ENCODE data around the gene NDUFB3.
"Not testable (repeated sequence)": the region's sequence is repeated elsewhere in the genome, so short reads cannot be mapped to it uniquely, and the experiment has no call there.

The NDUFB3 gene

DNA sequence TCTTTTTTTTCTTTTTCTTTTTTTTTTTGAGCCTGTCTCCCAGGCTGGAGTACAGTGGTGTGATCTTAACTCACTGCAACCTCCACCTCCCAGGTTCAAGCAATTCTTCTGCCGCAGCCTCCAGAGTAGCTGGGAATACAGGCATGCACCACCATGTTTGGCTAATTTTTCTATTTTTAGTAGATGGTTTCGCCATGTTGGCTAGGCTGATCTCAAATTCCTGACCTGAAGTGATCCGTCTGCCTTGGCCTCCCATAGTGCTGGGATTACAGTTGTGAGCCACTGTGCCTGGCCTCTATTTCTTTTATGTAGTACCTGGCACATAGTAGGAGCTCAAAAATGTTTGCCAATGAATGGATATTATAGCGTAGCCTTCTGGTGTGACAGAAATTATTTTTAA lies 37.4 kb downstream of the NDUFB3 start:
- peaks cover 0 to 2% of the 10 kb centered on the region in 2 donors for H3K4me1 Mint-ChIP-seq (ENCODE audit: low read depth in 2 of 2)
- ATAC-seq (replicated peaks) (no peak), DNase-seq (no peak)
- no peaks in the 10 kb centered on the region for H3K9me3 Mint-ChIP-seq
- no peaks in the 10 kb centered on the region for H3K27me3 Mint-ChIP-seq
- no peaks in the 10 kb centered on the region for H3K36me3 Mint-ChIP-seq (ENCODE audit: insufficient read depth)
- H3K27ac Mint-ChIP-seq: no peak overlapping the region
- no peak overlapping the region for H3K4me3 Mint-ChIP-seq

DNA sequence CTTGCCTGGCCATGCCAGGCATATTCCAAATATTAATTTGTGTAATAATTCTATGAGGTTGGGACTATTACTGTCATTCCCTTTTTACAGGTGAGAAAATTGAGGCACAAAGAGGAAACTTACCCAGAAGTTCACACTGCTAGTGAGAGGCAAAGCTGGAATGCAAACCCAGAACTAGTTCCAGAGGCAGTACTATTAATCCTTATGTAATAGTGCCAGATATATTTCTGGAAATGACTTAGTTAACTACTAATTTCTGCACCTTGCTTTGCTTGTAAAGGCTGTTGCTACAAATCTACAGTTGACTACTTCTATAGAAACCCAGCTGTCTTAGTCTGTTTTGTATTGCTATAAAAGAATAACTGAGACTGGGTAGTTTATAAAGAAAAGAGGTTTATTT lies 38.8 kb downstream of the NDUFB3 start:
- H3K27ac Mint-ChIP-seq: no peak overlapping the region
- peaks cover 12 to 13% of the 10 kb centered on the region in 2 donors for H3K4me1 Mint-ChIP-seq (ENCODE audit: low read depth in 2 of 2)
- ATAC-seq (replicated peaks): no peak
- H3K27me3 Mint-ChIP-seq: no peaks in the 10 kb centered on the region
- H3K4me3 Mint-ChIP-seq: no peak overlapping the region
- H3K9me3 Mint-ChIP-seq: no peaks in the 10 kb centered on the region
- no peak for DNase-seq
- H3K36me3 Mint-ChIP-seq (ENCODE audit: insufficient read depth): peaks cover 14% of the 10 kb centered on the region

DNA sequence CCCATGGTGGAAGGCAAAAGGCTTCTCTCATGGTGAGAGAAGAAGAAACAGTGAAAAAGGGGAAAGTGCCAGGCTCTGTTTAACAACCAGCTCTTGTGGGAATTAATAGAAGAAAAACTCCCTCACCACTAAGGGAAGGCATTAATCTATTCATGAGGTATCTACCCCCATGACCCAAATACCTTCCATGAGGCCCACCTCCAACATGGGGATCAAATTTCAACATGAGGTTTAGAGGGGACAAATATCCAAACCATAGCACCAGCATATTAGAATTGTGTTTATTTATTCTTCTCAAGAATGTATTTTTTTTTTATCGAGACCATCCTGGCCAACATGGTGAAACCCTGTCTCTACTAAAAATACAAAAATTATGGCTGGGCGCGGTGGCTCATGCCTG lies 39.3 kb downstream of the NDUFB3 start:
- Mint-ChIP-seq H3K27ac (no peak overlapping the region), H3K9me3 (no peaks in the 10 kb centered on the region), H3K4me1 (ENCODE audit: low read depth in 2 of 2) (peaks cover 15 to 18% of the 10 kb centered on the region in 2 donors), H3K4me3 (no peak overlapping the region), H3K36me3 (ENCODE audit: insufficient read depth) (peaks cover 19% of the 10 kb centered on the region), H3K27me3 (no peaks in the 10 kb centered on the region)
- DNase-seq (no peak), ATAC-seq (replicated peaks) (no peak)

DNA sequence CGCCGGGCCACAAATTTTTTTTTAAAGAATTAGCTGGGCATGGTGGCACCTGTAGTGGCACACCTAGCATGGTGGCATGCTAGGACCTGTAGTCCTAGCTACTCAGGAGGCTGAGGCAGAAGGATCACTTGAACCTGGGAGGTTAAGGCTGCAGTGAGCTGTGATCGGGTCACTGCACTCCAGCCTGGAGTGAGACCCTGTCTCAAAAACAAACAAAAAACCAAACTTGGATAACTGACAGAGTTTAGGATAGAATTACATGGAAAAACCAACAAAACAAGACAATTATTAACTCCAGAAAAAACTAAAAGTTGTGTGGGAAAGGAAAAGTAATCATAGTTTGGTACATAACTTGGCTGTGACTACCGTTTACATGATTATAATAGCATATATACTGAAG lies 42.5 kb downstream of the NDUFB3 start:
- ATAC-seq (replicated peaks) (no peak), DNase-seq (no peak)
- H3K27me3 Mint-ChIP-seq: no peaks in the 10 kb centered on the region
- no peaks in the 10 kb centered on the region for H3K9me3 Mint-ChIP-seq
- H3K4me3 Mint-ChIP-seq: peak overlapping the region; percentile 89 to 92
- peak overlapping the region; percentile 99 to 100 for H3K27ac Mint-ChIP-seq
- H3K36me3 Mint-ChIP-seq (ENCODE audit: insufficient read depth): peaks cover 51% of the 10 kb centered on the region
- peaks cover 24 to 32% of the 10 kb centered on the region in 2 donors for H3K4me1 Mint-ChIP-seq (ENCODE audit: low read depth in 2 of 2)

DNA sequence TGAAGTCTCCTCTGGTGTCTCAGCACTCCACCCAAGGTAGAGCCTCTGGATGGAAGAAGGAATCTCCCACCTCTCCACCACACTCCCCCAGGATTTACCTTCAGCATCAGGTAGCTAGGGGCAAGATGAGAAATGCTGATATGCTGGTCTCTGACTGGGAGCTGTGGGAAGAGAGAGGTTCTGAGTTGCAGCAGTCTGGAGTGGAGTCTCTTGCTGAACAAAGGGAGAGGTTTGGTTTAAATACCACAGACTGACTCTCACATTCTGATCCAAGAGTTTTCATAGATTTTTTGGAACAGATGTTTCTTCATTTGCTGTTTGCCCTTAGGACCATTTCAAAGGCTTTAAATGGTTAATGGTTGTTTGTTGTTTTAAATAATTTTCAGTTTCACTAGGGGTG lies 43.0 kb downstream of the NDUFB3 start:
- Mint-ChIP-seq H3K4me3 (peak overlapping the region; percentile 89 to 92), H3K4me1 (ENCODE audit: low read depth in 2 of 2) (peaks cover 24 to 32% of the 10 kb centered on the region in 2 donors), H3K36me3 (ENCODE audit: insufficient read depth) (peaks cover 56% of the 10 kb centered on the region), H3K27me3 (no peaks in the 10 kb centered on the region), H3K9me3 (no peaks in the 10 kb centered on the region), H3K27ac (peak overlapping the region; percentile 99 to 100)
- no peak for ATAC-seq (replicated peaks)
- DNase-seq: no peak

DNA sequence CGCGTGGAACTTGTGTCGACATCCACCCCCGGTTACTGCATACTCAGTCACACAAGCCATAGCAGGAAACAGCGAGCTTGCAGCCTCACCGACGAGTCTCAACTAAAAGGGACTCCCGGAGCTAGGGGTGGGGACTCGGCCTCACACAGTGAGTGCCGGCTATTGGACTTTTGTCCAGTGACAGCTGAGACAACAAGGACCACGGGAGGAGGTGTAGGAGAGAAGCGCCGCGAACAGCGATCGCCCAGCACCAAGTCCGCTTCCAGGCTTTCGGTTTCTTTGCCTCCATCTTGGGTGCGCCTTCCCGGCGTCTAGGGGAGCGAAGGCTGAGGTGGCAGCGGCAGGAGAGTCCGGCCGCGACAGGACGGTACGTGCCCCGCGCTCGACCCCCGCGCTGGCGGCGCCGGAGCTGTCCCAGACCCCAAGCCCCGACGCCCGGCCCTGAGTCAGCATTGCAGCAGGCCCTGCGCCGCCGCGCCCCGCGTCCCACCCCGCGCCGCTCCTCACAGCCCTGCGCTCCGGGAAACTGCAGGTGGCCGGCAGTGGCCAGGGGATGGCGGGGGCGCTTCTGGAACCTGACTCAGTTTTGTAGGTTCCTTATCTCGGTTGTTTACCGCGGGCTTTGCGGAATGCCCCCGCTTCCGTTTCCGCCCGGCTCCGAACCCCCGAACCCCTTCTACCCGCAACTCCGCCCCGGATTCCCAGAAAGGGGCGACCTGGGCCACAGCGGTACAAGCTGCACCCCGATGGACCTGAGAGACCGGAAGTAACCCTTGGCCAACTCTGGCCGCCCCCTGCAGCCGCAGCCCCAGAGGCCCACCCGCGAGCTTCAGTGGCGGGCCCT lies 44.5 kb downstream of the NDUFB3 start, which contains the start of gene CFLAR:
TSS of gene CFLAR (plus strand) at position 50 of the 844 bp plus-strand sequence. CDS start 13,702 bp downstream, outside the sequence.
- H3K27ac Mint-ChIP-seq: peak within 1 kb of the TSS; percentile 99 to 100
- peak; percentile 52 for ATAC-seq (replicated peaks)
- H3K27me3 Mint-ChIP-seq: no peaks in the 10 kb centered on the region
- H3K4me1 Mint-ChIP-seq (ENCODE audit: low read depth in 2 of 2): peaks cover 31 to 39% of the 10 kb centered on the region in 2 donors
- H3K36me3 Mint-ChIP-seq (ENCODE audit: insufficient read depth): peaks cover 70% of the 10 kb centered on the region
- no peaks in the 10 kb centered on the region for H3K9me3 Mint-ChIP-seq
- peak; percentile 80 to 81 (median 81) for DNase-seq
- H3K4me3 Mint-ChIP-seq: peak within 1 kb of the TSS; percentile 89 to 92

DNA sequence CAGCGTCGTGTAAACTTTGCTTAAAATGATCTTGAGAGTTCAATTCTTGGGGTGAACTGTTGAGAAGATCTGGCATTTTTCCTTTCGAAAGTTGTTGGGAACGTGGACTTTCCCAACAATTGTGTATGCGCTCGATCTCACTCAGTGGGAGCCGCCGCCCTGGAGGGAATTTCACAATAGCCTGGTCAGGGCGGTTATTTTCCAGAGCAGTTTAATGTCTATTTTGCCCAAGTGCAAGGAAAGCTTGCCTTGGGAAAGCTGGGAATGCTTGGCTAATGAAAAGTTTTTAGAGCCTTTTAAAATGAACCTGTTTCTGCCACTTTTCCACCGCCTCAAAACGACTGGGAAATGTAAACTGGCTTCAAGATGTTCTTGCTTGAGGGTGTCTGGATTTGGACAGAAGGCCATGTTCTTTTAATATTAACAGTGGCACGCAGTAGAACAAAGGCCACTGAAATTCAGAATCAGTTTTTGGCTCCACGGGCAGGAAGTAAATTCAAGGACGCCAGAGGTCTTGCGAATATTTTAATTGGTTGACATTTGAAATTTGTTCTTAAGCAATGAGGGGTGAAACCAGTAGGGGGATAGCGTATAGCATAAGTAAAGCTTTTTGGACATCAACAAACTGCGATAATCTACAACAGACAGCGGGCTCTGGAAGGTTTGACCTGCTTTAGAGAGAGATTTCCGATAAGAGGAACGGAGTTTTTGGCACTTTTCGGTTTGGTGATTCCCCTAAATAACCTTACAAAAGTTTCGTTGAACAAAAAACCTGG lies 45.3 kb downstream of the NDUFB3 start:
- H3K4me3 Mint-ChIP-seq: peak overlapping the region; percentile 89 to 92
- H3K9me3 Mint-ChIP-seq: no peaks in the 10 kb centered on the region
- peaks cover 36 to 42% of the 10 kb centered on the region in 2 donors for H3K4me1 Mint-ChIP-seq (ENCODE audit: low read depth in 2 of 2)
- DNase-seq (peak; percentile 50 to 61 (median 54)), ATAC-seq (replicated peaks) (peak; percentile 39)
- peaks cover 76% of the 10 kb centered on the region for H3K36me3 Mint-ChIP-seq (ENCODE audit: insufficient read depth)
- H3K27me3 Mint-ChIP-seq: no peaks in the 10 kb centered on the region
- peak overlapping the region; percentile 99 to 100 for H3K27ac Mint-ChIP-seq

DNA sequence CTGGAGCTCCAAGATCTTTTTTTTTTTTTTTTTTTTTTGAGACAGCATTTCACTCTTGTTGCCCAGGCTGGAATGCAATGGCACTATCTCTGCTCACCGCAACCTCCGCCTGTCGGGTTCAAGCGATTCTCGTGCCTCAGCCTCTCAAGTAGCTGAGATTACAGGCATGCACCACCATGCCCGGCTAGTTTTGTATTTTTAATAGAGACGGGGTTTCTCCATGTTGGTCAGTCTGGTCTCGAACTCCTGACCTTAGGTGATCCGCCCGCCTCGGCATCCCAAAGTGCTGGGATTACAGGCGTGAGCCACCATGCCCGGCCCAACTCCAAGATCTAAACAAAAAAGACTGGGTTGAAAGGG lies 45.9 kb downstream of the NDUFB3 start:
- not testable (repeated sequence) for H3K27me3 Mint-ChIP-seq, DNase-seq, H3K9me3 Mint-ChIP-seq
- Mint-ChIP-seq H3K36me3 (ENCODE audit: insufficient read depth) (peaks cover 82% of the 10 kb centered on the region), H3K4me1 (ENCODE audit: low read depth in 2 of 2) (peaks cover 42 to 47% of the 10 kb centered on the region in 2 donors), H3K4me3 (peak overlapping the region; percentile 89 to 92), H3K27ac (peak overlapping the region; percentile 99 to 100)
- peak; percentile 1 for ATAC-seq (replicated peaks)

DNA sequence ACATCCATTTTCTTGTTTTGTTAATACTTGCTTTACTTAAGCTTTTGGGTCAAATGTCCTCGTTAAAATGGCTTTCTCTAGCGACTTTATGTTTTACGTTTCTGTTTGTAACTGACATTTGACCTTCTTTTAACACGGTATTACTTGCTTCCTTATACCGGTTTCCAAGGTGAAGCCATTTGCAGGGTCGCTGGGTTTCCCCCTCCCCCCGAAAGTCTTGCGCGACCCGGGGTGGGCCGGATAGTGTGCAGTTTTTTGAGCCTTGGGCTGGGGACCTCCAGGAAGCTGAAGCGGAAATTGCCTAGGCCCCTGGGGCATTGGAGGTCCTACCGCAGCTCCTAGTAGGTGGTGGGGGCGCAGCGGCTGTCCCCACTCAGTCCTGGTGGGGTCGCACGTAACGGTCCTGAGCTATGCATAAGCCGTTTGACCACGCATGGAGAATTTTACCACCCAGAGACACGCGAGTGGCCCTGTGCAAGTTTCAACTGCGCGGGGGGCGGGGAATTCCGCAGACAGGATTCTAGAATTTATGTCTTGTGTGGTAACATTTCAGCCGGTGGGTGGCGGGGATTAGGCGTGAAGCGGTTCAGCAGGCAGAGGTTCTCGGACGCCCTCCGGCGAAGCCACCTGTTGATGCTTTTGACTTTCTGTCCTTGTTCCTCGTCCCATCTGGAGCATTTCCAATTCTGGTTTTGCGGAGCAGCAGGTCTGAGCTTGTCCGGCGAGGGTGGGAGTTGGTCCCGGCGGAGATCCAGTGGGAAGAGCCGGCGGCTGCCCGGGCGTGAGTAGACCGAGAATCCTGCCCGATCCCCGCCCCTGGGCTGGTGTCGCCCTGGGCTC lies 46.5 kb downstream of the NDUFB3 start:
- Mint-ChIP-seq H3K4me1 (ENCODE audit: low read depth in 2 of 2) (peaks cover 48 to 52% of the 10 kb centered on the region in 2 donors), H3K9me3 (no peaks in the 10 kb centered on the region), H3K4me3 (peak overlapping the region; percentile 89 to 92), H3K27ac (peak overlapping the region; percentile 99 to 100), H3K27me3 (no peaks in the 10 kb centered on the region), H3K36me3 (ENCODE audit: insufficient read depth) (peaks cover 88% of the 10 kb centered on the region)
- peak; percentile 83 to 88 (median 84) for DNase-seq
- peak; percentile 38 for ATAC-seq (replicated peaks)

DNA sequence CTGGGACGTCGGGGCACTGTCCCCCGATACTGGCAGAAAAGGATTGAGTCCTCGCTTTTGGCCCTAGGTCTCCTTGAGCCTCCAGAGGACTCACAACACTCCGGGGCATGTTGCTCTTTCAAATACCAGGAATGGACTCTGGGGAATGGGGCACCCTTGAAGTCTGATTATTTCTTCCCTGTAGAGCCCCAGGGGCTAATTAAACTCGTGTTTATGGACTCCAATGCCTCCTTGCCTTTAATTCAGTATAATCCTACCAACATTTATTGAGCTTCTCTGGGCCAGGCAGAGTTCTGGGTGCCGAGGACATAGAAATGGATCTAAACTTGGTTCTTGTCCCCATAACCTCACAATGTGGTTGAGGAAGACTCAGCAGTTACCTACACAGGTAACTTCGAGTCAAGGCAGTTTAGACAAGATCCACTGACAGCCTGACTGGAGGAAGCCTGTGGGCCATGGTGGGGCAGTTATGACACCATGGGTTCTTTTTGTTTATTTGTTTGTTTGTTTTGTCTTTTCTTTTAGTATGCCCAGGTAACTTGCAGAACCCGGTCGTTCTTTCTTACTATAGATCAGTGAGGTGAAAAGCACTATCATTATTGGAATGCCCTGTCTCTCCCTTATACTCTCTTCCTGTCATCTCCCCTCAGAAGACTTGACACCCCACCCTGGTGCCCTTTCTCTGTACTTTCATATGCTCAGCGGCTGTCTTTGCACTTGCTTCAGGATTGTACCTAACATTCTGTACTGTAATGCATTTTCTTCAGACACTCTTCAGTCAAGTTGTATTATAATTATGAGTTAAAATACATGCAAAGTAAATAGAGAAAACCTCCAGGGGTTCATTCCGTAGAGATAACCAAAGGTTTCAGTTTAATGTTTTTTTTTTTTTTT lies 47.4 kb downstream of the NDUFB3 start:
- Mint-ChIP-seq H3K9me3 (no peaks in the 10 kb centered on the region), H3K27me3 (no peaks in the 10 kb centered on the region), H3K36me3 (ENCODE audit: insufficient read depth) (peaks cover 97% of the 10 kb centered on the region), H3K4me1 (ENCODE audit: low read depth in 2 of 2) (peaks cover 57% of the 10 kb centered on the region in 2 donors), H3K27ac (peak overlapping the region; percentile 99 to 100), H3K4me3 (peak overlapping the region; percentile 89 to 92)
- DNase-seq: peak; percentile 27 to 38 (median 31)
- ATAC-seq (replicated peaks): no peak

DNA sequence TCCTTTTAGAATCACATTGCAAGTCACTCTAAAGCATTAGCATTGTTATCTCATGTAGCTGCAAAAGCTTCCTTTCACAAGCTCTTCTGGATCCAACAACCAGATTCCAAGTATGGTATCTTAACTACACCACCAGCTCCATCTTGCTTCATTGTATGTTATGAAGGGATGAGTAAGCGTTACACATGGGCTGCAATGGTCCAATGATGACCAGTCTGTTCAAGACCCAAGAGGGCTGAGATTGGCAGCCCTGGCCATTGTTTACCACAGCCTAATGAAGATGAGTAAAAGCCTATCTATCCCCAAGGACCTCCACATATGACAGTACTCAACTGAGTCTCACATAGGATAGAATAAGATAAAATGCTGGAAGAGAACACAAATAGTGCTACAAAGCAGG lies 50.5 kb downstream of the NDUFB3 start:
- Mint-ChIP-seq H3K9me3 (no peaks in the 10 kb centered on the region), H3K4me1 (ENCODE audit: low read depth in 2 of 2) (peaks cover 62 to 65% of the 10 kb centered on the region in 2 donors), H3K36me3 (ENCODE audit: insufficient read depth) (peaks cover 81% of the 10 kb centered on the region), H3K27ac (peak overlapping the region; percentile 99 to 100), H3K27me3 (no peaks in the 10 kb centered on the region), H3K4me3 (peak overlapping the region; percentile 89 to 92)
- ATAC-seq (replicated peaks): no peak
- no peak for DNase-seq
